ENCODE measurements around the gene ZNF219.
A peak's percentile ranks its signal among the peaks of the same experiment; 100 is the strongest.

The ZNF219 gene

DNA sequence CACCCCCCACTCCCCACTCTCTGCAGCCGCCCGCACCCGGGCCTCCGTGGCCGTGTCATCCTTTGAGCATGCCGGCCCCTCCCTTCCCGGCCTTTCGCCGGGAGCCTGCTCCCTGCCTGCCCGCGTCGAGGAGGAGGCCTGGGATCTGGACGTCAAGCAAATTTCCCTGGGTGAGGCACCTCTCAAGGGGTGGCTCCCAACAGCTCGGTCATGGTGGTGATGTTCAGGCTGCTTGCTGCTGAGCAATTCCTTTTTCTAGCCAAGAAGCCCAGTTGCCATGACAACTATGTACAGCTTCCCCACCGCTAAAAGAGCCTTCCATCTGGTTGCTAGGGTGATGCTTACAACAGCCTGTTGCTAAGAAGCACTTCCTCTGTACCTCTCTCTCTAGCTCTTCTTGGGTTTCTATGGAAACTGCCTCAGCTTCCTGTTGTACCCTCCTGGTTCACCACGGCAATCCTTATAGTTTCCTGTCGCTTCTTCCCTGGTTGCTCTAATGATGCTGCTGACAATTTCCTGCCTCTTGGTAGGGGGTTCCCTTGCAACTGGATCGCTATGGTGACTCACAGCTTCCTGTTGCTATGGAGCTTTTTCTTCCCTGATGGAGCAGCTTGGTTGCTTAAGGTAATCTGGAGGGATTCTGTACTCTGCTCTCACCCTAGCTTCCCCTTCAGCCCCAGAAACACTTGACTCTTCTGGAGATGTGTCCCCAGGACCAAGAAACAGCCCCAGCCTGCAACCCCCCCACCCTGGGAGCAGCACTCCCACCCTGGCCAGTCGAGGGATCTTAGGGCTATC is 11.0 kb downstream of the ZNF219 start:
- DNase-seq (ENCODE audit: low spot score): no peak

DNA sequence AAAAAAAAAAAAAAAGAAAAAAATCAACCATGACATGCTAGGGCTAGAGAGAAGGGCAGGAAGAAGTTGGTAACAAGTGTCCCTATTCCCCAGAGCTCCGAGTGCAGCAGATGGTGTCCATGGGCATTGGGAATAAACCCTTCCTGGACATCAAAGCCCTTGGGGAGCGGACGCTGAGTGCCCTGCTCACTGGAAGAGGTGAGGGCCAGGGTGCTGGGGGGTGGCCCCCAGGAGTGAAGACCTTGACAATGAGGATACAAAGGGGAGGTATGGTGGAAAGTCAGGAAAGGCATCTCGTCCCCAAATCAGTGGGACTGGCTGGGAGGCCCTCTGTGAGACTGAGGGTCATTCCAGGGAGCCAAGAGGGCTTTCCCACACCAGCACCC is 11.6 kb downstream of the ZNF219 start:
- no peak for DNase-seq (ENCODE audit: low spot score)

DNA sequence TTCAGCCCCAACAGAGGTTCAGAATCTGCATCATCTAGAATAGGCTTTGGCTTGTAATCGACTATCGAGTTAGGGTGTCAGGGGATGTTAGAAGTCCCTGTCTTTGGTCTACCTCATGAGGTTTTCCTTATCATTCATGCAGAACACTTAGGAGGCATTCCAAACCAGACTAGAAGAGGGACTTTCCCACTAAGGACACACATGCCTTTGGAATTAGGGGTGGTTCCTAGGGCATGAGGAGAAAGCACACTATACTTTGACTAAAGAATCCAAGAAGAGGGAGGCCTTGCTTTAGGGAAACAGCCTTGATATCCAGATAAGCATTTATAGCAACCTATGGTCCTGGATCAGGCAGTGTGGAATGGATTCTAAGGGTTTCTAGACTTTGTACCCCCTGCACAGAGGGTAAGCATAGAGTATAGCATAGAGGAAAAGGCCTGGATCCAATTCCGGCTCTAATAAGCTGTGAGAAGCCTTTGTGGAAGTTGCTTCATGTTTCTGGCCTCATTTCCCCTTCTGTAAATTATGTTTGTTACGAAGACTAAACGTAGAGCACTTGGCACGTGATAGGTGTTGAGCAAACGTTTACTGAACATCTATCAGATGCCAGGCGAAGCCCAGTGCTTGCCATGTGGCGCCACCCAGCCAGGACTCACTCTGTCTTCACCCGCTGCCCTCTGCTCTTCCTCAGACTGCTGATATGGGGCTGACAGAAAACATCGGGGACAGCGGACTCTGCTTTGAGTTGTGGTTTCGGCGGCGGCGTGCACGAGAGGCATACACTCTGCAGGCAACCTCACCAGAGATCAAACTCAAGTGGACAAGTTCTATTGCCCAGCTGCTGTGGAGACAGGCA is 13.2 kb downstream of the ZNF219 start:
- no peak for DNase-seq (ENCODE audit: low spot score)

DNA sequence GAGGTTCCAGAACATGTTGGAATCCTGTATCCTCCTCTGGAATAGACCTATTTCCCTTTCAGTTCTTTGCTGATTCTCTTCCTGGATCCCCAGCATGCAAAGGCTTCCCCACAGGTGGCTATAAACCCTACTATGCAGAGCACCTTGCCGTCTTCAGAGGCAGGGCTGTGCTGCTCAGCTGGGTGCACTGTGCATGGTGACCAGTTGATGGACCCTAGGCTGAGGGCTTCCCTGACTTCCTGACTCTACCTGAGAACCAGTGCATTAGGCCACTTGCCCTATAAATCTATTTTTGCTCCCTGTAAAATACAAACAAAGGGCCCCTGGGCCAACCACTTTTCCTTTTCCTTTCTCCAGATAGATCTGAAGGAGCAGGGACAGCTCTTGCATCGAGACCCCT is 14.1 kb downstream of the ZNF219 start:
- DNase-seq (ENCODE audit: low spot score): no peak

DNA sequence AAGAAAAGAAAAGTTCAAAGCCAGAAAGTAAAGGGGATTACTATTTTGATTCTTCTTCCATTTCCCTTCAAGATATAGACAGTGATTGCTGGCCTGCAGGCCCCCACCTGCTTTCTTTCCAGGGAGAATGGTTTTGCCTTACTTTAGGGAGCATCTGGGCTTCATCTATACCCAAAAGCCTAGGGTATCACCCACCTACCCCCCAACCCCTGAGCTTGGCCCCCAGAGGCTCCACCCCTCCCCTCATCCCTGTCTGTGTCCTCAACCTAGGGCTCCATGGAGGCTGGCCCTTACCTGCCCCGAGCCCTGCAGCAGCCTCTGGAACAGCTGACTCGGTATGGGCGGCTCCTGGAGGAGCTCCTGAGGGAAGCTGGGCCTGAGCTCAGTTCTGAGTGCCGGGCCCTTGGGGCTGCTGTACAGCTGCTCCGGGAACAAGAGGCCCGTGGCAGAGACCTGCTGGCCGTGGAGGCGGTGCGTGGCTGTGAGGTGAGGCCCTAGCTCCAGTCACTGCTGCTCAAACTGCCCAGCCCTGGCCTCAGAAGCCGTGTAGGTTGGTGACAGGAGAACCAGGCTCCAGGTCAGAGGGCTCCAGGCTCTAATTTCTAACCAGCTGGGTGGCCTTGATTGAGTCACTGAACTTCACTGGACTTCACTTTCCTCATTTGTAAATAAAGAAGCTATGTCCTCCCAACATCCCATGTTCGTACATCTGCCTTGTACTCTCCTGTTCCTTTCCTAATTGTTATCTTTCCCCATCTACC is 14.7 kb downstream of the ZNF219 start:
- no peak for DNase-seq (ENCODE audit: low spot score)

DNA sequence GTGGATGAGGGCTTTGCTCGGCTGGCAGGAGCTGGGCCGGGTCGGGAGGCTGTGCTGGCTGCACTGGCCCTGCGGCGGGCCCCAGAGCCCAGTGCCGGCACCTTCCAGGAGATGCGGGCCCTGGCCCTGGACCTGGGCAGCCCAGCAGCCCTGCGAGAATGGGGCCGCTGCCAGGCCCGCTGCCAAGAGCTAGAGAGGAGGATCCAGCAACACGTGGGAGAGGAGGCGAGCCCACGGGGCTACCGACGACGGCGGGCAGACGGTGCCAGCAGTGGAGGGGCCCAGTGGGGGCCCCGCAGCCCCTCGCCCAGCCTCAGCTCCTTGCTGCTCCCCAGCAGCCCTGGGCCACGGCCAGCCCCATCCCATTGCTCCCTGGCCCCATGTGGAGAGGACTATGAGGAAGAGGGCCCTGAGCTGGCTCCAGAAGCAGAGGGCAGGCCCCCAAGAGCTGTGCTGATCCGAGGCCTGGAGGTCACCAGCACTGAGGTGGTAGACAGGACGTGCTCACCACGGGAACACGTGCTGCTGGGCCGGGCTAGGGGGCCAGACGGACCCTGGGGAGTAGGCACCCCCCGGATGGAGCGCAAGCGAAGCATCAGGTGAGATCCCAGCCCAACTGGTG is 16.8 kb downstream of the ZNF219 start:
- no peak for DNase-seq (ENCODE audit: low spot score)

DNA sequence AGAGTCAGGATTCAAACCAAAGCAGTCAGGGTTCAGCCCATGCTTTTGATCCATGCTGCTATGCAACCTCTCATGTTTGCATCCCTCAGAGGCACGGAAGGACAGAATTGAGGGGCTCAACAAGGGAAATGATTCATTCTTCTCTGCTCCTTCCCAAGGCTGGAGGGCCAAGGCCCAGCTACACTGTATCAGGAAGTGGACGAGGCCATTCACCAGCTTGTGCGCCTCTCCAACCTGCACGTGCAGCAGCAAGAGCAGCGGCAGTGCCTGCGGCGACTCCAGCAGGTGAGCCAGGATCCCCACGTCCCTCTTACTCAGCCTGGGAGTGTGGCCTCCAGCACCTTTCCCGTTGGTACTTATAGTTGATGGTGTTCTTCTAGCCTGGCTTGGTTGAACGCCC is 19.7 kb downstream of the ZNF219 start:
- DNase-seq (ENCODE audit: low spot score): no peak

DNA sequence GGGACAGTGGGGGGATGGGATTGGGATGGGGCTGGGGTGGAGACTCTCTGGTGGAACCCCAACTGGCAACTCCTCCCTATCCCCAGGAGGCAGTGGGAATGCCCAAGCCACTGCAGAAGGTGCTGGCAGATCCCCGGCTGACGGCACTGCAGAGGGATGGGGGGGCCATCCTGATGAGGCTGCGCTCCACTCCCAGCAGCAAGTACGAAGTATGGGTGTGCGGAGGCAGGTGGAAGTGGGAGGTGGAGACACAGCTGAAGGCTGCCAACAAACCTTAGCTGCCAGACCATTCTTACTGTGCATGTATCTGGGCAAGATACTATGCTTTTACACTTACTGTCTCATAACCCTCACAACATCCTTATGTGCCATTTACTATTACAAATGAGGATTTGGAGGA is 20.2 kb downstream of the ZNF219 start:
- no peak for DNase-seq (ENCODE audit: low spot score)

DNA sequence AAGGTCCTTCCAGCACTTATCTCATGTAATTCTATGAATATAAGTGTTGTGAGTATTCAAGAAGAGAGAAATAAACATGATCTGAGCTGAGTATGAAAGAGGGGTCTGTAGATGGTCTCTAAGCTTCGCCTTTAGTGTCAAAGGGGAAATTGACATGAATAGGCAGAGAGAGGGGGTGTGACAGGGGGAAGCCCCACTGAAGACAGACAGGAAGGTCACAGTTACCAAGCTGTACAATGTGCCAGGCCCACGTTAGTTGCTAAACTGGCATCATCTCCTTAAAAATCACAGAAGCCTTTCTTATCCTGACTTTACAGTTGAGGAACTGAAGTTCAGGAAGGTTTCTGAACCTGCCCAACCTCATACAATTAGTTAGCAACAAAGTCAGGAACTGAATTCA is 20.8 kb downstream of the ZNF219 start:
- no peak for DNase-seq (ENCODE audit: low spot score)

DNA sequence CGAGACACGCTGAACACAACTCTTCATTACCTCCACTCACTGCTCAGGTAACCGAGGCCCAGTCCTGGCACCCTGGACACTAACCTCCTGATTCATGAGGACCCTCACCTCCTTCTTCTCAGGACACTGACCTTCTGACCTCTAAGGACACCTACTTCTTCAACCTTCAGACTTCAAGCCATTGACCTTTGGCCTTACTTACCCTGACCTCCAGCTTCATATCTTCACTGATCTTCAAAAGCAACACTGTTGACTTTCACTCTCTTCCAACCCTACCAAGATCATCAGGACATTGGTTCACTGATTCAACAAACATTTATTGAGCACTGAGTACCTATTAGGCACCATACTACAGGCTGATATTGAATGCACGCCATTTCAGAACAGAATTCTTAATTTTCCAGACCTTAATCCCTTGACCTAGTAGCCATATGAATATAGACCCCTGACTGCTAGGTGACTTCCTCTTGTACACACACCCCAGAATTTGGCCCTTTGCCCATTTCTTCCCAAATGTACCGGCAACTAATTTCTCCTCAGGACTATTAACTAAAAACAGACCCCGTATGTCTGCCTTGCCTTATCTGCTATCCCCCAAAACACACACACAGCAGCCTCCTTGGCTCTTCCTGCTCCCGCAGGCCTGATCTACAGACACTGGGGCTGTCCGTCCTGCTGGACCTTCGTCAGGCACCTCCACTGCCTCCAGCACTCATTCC is 22.6 kb downstream of the ZNF219 start:
- DNase-seq (ENCODE audit: low spot score): peak; percentile 5

DNA sequence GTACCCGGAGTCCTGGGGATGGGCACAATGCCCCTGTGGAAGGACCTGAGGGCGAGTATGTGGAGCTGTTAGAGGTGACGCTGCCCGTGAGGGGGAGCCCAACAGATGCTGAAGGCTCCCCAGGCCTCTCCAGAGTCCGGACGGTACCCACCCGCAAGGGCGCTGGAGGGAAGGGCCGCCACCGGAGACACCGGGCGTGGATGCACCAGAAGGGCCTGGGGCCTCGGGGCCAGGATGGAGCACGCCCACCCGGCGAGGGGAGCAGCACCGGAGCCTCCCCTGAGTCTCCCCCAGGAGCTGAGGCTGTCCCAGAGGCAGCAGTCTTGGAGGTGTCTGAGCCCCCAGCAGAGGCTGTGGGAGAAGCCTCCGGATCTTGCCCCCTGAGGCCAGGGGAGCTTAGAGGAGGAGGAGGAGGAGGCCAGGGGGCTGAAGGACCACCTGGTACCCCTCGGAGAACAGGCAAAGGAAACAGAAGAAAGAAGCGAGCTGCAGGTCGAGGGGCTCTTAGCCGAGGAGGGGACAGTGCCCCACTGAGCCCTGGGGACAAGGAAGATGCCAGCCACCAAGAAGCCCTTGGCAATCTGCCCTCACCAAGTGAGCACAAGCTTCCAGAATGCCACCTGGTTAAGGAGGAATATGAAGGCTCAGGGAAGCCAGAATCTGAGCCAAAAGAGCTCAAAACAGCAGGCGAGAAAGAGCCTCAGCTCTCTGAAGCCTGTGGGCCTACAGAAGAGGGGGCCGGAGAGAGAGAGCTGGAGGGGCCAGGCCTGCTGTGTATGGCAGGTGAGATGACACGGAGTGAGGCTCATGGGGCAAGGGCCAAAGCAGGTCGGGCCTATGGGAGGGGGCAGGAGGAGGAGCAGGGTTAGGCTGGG is 23.8 kb downstream of the ZNF219 start:
- peak; percentile 3 for DNase-seq (ENCODE audit: low spot score)

DNA sequence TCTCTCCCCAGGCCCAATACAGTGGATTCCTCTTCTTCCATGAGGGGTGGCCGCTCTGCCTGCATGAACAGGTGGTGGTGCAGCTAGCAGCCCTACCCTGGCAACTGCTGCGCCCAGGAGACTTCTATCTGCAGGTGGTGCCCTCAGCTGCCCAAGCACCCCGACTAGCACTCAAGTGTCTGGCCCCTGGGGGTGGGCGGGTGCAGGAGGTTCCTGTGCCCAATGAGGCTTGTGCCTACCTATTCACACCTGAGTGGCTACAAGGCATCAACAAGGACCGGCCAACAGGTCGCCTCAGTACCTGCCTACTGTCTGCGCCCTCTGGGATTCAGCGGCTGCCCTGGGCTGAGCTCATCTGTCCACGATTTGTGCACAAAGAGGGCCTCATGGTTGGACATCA is 24.5 kb downstream of the ZNF219 start:
- no peak for DNase-seq (ENCODE audit: low spot score)

DNA sequence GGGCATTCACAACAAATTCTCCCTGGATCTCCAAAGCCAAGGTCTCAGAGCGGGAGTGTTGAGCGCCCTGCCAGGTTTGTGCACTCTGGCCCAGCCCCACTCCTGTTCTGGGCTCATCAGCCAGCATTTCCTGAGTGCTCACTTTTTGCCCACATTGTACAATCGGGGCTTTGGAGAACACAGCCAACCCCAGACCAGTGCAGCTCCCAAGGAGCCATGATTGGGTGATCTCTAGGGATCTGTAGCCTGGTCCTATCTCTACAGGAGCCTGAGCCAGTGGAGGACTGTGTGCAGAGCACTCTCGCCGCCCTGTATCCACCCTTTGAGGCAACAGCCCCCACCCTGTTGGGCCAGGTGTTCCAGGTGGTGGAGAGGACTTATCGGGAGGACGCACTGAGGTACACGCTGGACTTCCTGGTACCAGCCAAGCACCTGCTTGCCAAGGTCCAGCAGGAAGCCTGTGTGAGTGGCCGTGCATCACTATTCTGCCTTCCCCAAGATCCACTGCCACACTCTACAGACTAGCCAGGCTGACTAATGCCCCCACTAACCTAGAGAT is 25.6 kb downstream of the ZNF219 start:
- DNase-seq (ENCODE audit: low spot score): no peak

DNA sequence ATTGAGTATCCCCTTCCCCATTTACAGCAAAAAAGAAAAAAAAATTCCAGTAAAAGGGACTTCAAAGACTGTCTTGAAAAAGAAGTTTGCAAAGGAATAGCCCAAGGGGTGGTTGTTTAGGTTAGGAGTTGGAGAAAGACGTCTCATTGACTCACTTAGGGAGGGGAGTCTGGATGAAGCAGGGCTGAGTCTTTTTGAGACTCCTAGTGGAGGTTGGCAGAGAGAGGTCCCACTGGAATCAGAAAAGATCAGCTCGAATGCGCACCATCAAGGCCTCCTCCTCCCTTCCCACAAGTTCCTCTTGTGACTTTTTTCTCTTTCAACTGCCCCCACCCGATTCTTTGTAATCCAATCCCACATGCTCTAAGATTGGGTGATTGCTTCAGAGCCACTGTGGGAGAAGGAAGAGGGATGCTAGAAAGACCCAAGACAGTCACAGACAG is 26.4 kb downstream of the ZNF219 start:
- DNase-seq (ENCODE audit: low spot score): no peak

DNA sequence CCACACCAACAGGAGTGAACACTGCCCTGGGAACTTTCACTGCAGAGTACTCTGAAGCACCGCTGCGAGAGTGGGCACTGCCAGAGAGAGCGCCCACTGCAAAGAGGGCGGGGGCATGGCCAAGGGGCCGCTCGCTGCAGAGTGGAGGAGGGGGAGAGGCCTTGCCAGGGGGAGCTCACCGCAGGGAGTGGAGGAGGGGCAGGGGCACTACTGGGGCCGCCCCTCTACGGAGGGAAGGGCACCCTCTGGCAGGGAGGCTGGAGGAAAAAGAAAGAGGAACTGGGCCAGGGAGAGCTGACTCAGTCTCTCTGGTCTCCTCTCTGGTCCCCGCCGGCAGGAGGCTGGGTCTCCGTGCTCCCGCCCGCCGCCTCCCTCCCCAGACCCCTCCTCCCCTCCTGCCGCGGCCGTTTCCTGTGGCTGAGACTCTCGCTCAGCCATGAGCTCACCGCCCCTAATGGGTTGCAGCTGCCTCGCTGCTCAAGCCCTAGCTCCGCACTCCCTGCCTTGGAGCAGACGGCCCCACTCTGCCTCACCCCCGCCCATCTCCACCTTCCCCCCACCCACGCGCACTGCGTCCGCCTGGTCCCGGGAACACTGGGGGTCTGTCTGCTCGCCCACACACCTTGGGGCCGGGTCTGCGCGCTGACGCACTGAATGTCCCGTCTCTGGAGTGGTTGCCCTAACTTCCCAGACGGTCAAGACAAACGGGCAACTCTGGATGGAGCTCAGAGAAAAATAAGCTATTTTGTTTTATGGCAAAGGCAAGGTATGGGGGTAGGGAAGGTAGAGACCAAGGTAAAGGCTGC is 27.0 kb downstream of the ZNF219 start:
- peak; percentile 73 for DNase-seq (ENCODE audit: low spot score)

DNA sequence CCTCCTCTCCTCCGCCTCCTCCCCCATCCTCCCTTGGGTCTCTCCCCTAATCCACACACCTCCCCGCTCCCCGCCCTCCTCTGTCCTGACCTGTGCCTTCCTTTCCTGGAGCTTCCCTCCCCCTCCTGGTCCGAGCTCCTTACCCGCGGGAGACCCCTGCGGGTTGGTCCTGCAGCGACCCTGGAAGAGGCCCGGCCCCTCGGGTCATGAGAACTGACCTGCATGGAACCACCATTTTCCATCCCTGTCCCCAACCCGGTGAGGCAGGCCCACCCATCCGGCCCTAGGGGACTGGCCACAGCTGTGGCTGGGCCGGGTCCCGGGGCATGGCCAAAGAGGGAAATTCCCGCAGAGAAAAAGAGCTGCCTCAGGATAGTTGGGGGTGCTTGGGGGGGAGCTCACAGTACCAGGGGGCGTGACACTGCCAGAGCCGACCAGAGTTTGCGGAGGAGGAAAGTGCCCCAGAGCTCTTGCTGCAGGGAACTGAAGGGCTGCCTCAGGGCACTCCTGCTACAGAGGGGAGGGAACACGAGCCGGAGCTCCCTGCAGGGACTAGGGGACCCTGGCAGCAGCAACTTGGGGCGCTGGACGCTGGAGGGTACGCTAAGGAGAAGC is 27.7 kb downstream of the ZNF219 start:
- DNase-seq (ENCODE audit: low spot score): peak; percentile 59

DNA sequence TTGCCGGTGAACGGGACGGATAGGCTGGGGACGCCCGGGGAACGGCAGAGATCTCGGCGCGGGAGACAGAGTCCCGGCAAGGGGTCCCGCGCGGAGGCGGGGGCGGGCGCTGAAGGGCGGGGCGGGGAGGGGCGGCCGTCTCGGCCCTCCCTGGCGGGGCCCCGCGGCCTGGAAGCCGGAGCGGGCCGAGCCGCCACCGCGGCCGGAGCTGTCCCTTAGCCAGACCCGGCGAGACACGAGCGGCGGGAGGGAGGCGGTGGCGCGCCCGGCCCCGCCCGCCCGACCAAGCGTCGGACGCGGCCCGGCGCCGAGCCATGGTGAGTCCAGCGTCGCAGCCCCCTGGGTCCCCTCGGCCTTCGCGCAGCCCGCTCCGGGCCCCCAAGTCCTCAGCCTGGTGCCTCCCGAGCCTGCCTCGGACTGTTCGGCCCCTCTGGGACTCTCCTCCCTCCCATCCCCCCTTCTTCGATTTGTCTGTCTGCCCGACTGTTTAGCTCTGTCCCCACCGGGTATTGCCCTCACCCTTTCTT is 28.3 kb downstream of the ZNF219 start, which contains the start of gene ARHGEF40:
TSS of gene ARHGEF40 (plus strand) at position 222 of the 527 bp plus-strand sequence. CDS start at position 315, 93 bp downstream.
- peak; percentile 63 for DNase-seq (ENCODE audit: low spot score)

DNA sequence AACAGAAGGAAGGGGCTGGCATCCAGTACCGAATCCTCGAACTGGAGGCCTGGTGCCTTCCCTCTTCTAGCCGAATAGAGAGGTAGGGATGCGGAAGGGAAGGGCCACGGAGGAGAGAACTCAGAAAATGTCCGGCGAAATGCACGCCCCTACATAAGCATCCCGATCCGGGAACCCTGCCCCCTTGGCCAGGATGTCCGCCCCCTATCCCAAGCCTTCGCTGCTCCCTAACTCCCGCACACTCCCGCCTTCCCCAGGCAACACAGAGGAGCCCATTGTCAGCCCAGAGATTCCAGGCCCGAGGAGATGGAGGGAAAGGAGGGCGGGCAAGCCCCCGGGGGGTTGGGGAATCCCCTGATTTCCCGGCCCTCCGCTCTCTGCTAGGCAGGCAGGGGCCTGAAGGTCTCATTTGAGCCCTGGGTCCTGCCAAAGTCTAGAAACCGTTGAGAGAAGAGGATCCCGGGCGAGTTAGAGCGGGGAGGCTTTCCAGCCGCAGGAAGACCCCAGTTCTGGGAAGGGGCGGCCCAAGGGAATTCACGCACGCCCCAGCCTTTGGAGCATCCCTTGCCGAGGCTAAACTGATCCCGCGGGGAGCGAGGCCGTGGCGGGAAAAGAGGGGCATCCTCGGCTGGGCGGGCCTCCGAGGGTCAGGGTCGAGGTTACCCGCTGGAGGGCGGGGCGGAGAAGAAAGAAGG is 28.9 kb downstream of the ZNF219 start:
- DNase-seq (ENCODE audit: low spot score): peak; percentile 60

All from HuH-7.5 (cell line).